Neural progenitor cell (in vitro differentiated cells): ENCODE data around the gene ZNF485. TPM values are rescaled to one million over a fixed set of nuclear protein-coding genes. Genes with fewer than 3 reads are reported as not detected.

Experiments used
- DNase-seq: peaks from one replicate; pipeline ENCODE4 v3.0.0-alpha.2; 2016; ENCODE audit warnings: low spot score
- H2AFZ ChIP-seq: fragments of 200-600 bp; sonication (generic); replicated peaks from 2 replicates; pipeline ENCODE4 v1.6.1; 2016; ENCODE audit warnings: antibody characterized with exemption
- H3F3A ChIP-seq: fragments of 200-600 bp; sonication (generic); 2 replicates; pipeline ENCODE4 v1.6.1; 2016; ENCODE audit warnings: antibody characterized with exemption, low read depth
- H3K27ac ChIP-seq: fragments of 200-600 bp; sonication (generic); 2 replicates; pipeline ENCODE4 v1.5.1; 2016; ENCODE audit warnings: mild to moderate bottlenecking
- H3K27me3 ChIP-seq: fragments of 200-600 bp; sonication (generic); 2 replicates; pipeline ENCODE4 v1.6.1; 2016; ENCODE audit warnings: mild to moderate bottlenecking, moderate library complexity
- H3K36me3 ChIP-seq: fragments of 200-600 bp; sonication (generic); 2 replicates; pipeline ENCODE4 v1.5.1; 2016
- H3K4me1 ChIP-seq: fragments of 200-600 bp; sonication (generic); 2 replicates; pipeline ENCODE4 v1.6.1; 2016; ENCODE audit warnings: mixed run types
- H3K4me2 ChIP-seq: fragments of 200-600 bp; sonication (generic); 2 replicates; pipeline ENCODE4 v1.6.1; 2016
- H3K4me3 ChIP-seq: fragments of 200-600 bp; sonication (generic); 2 replicates; pipeline ENCODE4 v1.5.1; 2016
- H3K79me2 ChIP-seq: fragments of 200-600 bp; sonication (generic); 2 replicates; pipeline ENCODE4 v1.6.1; 2016; ENCODE audit warnings: low read depth
- H3K9ac ChIP-seq: fragments of 200-600 bp; sonication (generic); 2 replicates; pipeline ENCODE4 v1.6.1; 2016
- H3K9me3 ChIP-seq: fragments of 200-600 bp; sonication (generic); 2 replicates; pipeline ENCODE4 v1.5.1; 2016; ENCODE audit warnings: low read depth
- H4K20me1 ChIP-seq: fragments of 200-600 bp; sonication (generic); 2 replicates; pipeline ENCODE4 v1.6.1; 2016; ENCODE audit warnings: low read depth
- H3K27ac Mint-ChIP-seq: 3 replicates; pipeline ENCODE4 v1.8.0; 2021; ENCODE audit warnings: mixed read lengths
- H3K27me3 Mint-ChIP-seq: 2 replicates; pipeline ENCODE4 v1.8.0; 2022; ENCODE audit warnings: low read depth, mild to moderate bottlenecking, inconsistent platforms, moderate library complexity, mixed read lengths; ENCODE audit not compliant: insufficient read depth
- H3K36me3 Mint-ChIP-seq: 3 replicates; pipeline ENCODE4 v1.8.0; 2021; ENCODE audit warnings: mixed read lengths
- H3K4me1 Mint-ChIP-seq: 3 replicates; pipeline ENCODE4 v1.8.0; 2021; ENCODE audit warnings: mixed read lengths
- H3K4me3 Mint-ChIP-seq: 3 replicates; pipeline ENCODE4 v1.8.0; 2021; ENCODE audit warnings: mild to moderate bottlenecking, moderate library complexity, mixed read lengths
- H3K9me3 Mint-ChIP-seq: 3 replicates; pipeline ENCODE4 v1.8.0; 2020; ENCODE audit warnings: mixed read lengths
- EZH2 ChIP-seq: fragments of 200-600 bp; sonication (generic); IDR thresholded peaks from 2 replicates; pipeline ENCODE4 v1.6.1; 2017; ENCODE audit warnings: antibody characterized with exemption, mild to moderate bottlenecking, moderate library complexity
- EZH2phosphoT487 ChIP-seq: fragments of 200-600 bp; sonication (generic); IDR thresholded peaks from 2 replicates; pipeline ENCODE4 v1.6.1; 2017; ENCODE audit warnings: antibody characterized with exemption
- total RNA-seq: library from RNA; depleted of rRNA; stranded (reverse); fragments of >200 nt; gene quantifications from 2 replicates; pipeline ENCODE4 v1.2.3, GENCODE V29; 2015; ENCODE audit warnings: low replicate concordance
- TF ChIP-seq, protein P1 (sequence below): fragments of 200-600 bp; sonication (generic); IDR thresholded peaks from 2 replicates; pipeline ENCODE4 v1.5.1; 2017; ENCODE audit warnings: antibody characterized with exemption, mild to moderate bottlenecking

ZNF485 gene
- 4.7 and 5.4 TPM in 2 replicates for total RNA-seq

- peaks cover 17% of the 10 kb centered on the region for H3K36me3 Mint-ChIP-seq
- no peaks in the 10 kb centered on the region for H3K9me3 ChIP-seq
- H3K27me3 ChIP-seq = peaks cover 7% of the 10 kb centered on the region
- no peaks in the 10 kb centered on the region for H4K20me1 ChIP-seq
- no peak within 1 kb of the TSS for H3K27ac Mint-ChIP-seq
- H2AFZ ChIP-seq = peak within 1 kb of the TSS; percentile 93
- H3K27me3 Mint-ChIP-seq = peaks cover 8% of the 10 kb centered on the region
- H3K4me2 ChIP-seq = peak within 1 kb of the TSS; percentile 97
- H3K4me3 ChIP-seq = peak within 1 kb of the TSS; percentile 61
- peaks cover 8% of the 10 kb centered on the region for H3K4me1 ChIP-seq
- H3K36me3 ChIP-seq = no peaks in the 10 kb centered on the region
- H3K9ac ChIP-seq = no peak within 1 kb of the TSS
- H3K4me3 Mint-ChIP-seq = peak within 1 kb of the TSS; percentile 87
- TF ChIP-seq, protein P1, sequence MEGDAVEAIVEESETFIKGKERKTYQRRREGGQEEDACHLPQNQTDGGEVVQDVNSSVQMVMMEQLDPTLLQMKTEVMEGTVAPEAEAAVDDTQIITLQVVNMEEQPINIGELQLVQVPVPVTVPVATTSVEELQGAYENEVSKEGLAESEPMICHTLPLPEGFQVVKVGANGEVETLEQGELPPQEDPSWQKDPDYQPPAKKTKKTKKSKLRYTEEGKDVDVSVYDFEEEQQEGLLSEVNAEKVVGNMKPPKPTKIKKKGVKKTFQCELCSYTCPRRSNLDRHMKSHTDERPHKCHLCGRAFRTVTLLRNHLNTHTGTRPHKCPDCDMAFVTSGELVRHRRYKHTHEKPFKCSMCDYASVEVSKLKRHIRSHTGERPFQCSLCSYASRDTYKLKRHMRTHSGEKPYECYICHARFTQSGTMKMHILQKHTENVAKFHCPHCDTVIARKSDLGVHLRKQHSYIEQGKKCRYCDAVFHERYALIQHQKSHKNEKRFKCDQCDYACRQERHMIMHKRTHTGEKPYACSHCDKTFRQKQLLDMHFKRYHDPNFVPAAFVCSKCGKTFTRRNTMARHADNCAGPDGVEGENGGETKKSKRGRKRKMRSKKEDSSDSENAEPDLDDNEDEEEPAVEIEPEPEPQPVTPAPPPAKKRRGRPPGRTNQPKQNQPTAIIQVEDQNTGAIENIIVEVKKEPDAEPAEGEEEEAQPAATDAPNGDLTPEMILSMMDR = no peak
- TF ChIP-seq EZH2 (no peak), EZH2phosphoT487 (no peak)
- H3K9me3 Mint-ChIP-seq = peaks cover 7% of the 10 kb centered on the region
- DNase-seq = peak; percentile 81
- peaks cover 10% of the 10 kb centered on the region for H3K4me1 Mint-ChIP-seq
- no peaks in the 10 kb centered on the region for H3F3A ChIP-seq
- no peaks in the 10 kb centered on the region for H3K79me2 ChIP-seq
- no peak within 1 kb of the TSS for H3K27ac ChIP-seq
Observed at GRCh38 chr10:43606323-43607198, at the start of gene ZNF485. Gene ZNF485, plus strand, starts transcription at chr10:43606438. Its CDS starts 613 bp downstream, at chr10:43607051.

- Mint-ChIP-seq H3K36me3 (peaks cover 65% of the 10 kb centered on the region), H3K9me3 (peaks cover 66% of the 10 kb centered on the region), H3K4me1 (no peaks in the 10 kb centered on the region), H3K4me3 (no peak overlapping the region), H3K27me3 (peaks cover 4% of the 10 kb centered on the region), H3K27ac (no peak overlapping the region)
- DNase-seq = no peak
- Histone ChIP-seq H3K36me3 (peaks cover 38% of the 10 kb centered on the region), H3K27ac (no peak overlapping the region), H3K79me2 (no peaks in the 10 kb centered on the region), H3K9me3 (peaks cover 10% of the 10 kb centered on the region), H3K9ac (no peak overlapping the region), H3K4me3 (no peak overlapping the region), H2AFZ (no peak overlapping the region), H3K4me1 (no peaks in the 10 kb centered on the region), H4K20me1 (no peaks in the 10 kb centered on the region), H3K4me2 (no peak overlapping the region), H3K27me3 (no peaks in the 10 kb centered on the region), H3F3A (no peaks in the 10 kb centered on the region)
- TF ChIP-seq EZH2 (no peak), EZH2phosphoT487 (no peak)
- TF ChIP-seq, protein P1 = no peak
Observed at GRCh38 chr10:43557214-43557613, 49.0 kb upstream of the ZNF485 start.

DNA sequence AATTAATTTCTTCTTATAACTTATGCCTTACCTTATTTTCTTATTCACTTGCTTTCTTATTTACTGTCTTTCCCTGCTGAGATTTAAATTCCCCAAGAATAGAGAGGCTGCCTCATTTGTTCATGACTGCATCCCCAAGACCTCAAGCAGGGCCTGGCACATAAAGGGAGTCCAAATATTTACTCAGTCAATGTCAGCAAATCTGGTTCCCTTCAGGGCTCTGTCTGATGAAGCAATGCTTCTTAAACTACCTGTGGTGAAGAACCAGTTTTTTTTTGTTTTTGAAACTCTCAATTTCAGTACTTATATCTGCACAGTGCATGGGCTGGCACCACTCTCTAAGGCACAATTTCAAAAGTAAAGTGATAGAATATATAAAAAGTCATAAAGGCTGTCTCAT, 36.6 kb upstream of the ZNF485 start:
- Mint-ChIP-seq H3K36me3 (peaks cover 27% of the 10 kb centered on the region), H3K27ac (no peak overlapping the region), H3K4me3 (no peak overlapping the region), H3K4me1 (peaks cover 9% of the 10 kb centered on the region), H3K27me3 (no peaks in the 10 kb centered on the region), H3K9me3 (peaks cover 14% of the 10 kb centered on the region)
- Histone ChIP-seq H3K27ac (no peak overlapping the region), H3K9me3 (no peaks in the 10 kb centered on the region), H3K4me3 (no peak overlapping the region), H3K4me2 (no peak overlapping the region), H3K27me3 (peaks cover 17% of the 10 kb centered on the region), H3F3A (peaks cover 3% of the 10 kb centered on the region), H3K9ac (no peak overlapping the region), H3K36me3 (no peaks in the 10 kb centered on the region), H3K4me1 (peaks cover 13% of the 10 kb centered on the region), H4K20me1 (no peaks in the 10 kb centered on the region), H3K79me2 (no peaks in the 10 kb centered on the region), H2AFZ (no peak overlapping the region)
- TF ChIP-seq EZH2phosphoT487 = no peak
- TF ChIP-seq EZH2 = no peak
- TF ChIP-seq, protein P1 = no peak
- DNase-seq = no peak
